NCI-H226 (cell line): ENCODE results near the gene TSFM.

ENCODE experiments used
- DNase-seq: peaks from one replicate; pipeline ENCODE4 v3.0.0-alpha.2; 2015

The TSFM gene

DNA sequence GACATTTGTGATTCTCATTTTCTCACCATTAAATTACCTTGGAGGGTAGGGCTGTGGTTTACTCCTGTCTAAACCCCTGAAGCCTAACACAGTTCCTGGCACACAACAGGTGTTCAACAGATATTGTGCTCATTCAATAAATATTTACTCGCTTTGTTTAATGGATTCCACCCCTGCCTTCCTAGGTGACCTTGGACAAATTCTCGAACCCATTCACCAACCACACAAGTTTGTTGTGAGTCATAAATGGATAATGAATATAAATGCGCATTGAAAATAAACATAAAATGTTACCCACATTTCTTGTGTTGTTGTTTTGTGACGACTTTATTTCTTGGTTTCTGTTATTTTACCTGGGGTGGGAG is 362 bp upstream of the TSFM start:
- DNase-seq = no peak

GRCh38 chr12:57783466-57783801 is 847 bp downstream of the TSFM start:
- no peak for DNase-seq

- DNase-seq = no peak
These were observed 1.3 kb downstream of the TSFM start for GRCh38 chr12:57783861-57784260.

DNA sequence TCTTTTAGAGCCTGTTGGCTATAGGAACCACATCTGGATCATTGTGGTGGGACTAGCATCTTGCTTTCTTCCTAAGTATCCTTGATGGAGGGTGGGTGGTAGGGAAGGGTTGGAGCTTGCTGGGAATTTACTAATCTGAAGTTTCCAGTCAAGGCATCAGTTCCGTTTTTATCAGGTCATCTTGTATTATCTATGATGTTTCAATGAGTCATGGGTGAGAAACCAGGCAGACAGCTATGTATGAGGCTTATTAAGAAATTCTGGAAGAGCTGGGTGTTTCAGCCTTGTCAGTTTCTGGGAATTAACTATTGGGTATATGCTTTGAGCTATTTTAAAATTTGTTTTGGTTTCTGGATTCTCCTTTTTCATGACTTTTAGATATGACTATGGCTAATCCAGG is 11.3 kb downstream of the TSFM start:
- peak; percentile 74 for DNase-seq

DNA sequence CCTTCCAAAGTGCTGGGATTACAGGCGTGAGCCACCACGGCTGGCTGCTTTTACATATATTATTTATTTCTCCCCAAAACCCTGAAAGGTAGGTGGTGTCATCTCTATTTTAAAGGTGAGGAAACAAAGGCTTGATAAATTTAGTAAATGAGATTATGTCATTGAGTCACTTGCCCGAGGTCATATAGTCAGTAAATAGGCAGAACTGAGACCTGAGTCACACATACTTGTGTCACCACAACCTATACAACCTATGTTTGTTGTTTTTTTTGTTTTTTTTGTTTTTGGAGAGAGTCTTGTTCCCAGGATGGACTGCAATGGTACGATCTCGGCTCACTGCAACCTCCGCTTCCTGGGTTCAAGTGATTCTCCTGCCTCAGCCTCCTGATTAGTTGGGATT is 12.8 kb downstream of the TSFM start:
- no peak for DNase-seq

DNA sequence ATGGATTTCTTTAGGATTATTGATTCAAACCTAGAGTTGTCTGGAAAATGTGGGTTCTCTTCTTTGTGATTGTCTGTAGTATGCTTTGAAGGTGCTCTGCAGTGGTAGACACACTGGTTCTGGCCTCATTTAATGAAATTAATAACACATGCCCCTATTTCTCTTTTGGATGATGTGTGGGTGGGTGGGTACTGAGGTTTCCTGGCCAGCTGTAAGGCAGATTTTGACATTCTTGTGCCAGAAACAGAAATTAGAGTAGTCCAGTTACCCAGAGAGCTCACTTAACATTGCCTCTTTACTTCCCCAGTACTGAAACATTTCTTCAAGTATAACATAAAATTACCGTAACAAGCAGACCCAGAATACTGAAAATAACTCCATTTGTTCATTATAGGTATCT is 14.4 kb downstream of the TSFM start:
- no peak for DNase-seq

- no peak for DNase-seq
These were observed 15.3 kb downstream of the TSFM start for GRCh38 chr12:57797933-57798332.

DNA sequence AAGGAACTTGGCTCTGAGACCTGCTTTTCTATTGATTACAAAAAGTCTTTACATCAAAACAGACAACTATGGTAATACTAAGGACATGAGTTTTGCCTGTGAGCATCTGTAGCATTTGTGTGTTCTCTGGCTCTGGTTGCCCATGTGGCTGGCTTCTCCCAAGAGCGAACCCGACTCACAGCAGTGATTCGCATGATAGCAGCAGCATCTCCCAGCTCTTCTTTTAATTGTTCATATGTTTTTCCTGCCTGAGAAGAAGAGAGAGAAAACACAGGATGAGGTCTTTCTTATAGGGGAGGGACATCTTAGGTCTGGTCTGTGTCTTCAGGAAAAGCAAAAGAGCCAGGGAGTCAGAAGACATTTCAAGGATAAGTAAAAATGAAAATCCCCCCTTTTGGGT is 18.4 kb downstream of the TSFM start:
- DNase-seq = no peak

- DNase-seq = no peak
These were observed 20.0 kb downstream of the TSFM start for GRCh38 chr12:57802607-57803006.

DNA sequence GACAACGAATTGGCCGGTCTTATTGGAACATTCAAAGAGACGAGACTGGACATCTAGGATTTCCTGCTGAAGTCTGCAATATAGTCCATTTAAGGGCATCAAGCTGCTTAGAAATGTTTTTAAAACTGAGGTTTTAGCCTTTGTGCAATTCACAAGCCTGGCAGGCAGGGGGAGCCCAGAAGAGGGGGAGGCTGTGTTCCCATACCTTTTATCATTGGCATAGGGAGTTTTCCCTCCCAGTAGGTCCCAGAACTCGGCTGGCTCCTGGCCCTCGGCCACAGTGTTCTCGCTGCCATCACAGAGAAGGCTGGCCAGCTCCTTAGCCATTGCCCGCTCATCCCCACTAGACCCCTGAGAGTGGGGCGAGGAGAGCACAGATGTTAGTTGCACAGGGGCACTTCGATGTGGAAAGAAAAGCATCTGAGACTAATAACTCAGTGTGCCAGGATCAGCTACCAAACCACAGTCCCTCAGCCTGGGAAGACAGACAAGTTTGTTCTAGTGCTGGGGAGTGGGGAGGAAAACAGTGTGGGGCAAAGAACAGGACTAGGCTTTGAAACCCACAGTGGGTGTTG is 20.8 kb downstream of the TSFM start:
- DNase-seq = peak; percentile 48

DNA sequence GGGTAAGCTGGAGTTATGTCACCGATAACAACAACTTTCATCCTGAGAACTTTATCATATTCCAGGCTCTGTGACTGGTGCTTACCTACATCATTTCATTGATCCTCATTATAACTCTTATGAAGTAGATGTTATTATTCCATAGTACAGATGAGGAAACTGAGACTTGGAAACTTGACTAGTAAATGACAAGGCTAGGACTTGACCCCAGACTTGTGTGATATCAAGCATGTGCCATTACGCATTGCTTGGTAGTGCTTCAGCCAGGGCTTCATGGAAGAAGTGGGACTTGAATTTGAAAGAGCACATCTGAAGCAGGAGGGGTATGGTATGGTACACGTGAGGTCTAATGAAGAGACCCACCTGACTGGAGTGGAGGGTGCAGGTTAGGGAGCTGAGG is 24.1 kb downstream of the TSFM start:
- no peak for DNase-seq

GRCh38 chr12:57807285-57807684 is 24.7 kb downstream of the TSFM start:
- DNase-seq = no peak

DNA sequence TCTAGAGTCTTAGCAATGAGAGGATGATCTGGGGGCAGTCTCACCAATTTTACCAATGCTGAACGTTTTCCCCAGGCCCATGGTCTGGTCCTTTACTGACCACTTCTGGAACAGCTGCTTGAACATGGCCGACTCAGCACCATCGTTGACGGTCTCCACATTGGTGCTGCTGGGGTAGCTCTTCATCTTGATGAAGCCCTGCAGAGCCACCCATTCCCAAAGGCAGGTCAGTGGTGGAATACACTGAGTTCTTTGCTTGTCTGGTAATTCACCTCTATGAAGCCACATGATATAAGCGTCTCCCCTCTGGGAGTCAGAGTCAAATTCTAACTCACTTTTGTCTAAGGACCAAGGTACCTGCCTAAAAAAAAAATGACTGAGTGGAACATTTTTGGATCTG is 25.8 kb downstream of the TSFM start:
- no peak for DNase-seq

- DNase-seq = no peak
These were observed 26.8 kb downstream of the TSFM start for GRCh38 chr12:57809425-57809824.

- peak; percentile 80 for DNase-seq
These were observed 27.9 kb downstream of the TSFM start for GRCh38 chr12:57810450-57810849.

DNA sequence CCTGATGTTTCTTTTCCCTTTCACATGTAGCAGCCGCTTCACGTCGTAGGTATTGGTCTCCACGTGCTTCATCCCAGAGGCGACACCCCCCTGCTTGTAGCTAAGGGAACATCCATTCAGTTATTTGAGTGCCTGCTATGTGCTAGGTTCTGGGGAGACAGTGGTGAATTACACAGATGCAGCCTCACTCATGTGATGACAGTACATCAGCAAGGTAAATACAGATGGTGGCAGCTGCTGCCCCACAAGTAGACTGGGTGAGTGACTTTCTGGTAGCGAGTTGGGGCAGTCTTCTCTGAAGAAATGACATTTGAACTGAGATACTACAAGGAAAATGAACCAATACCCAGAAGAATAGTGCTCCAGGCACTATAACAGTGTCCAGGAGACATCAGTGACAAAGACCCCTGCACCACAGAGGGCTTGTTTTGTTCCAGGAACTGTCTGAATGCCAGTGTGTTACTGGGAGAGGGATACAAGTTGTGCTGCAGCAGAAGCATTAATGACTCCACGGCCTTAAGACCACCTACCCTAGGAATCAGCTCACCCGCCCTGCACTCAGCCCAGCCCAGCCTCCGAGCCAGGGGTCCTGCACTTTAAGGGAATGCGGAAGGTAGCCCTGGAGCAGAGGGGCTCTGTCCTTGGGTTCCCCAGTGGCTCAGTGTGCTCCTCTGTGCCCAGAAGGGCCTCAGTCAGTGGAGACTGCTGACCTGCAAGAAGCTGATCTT is 28.6 kb downstream of the TSFM start:
- DNase-seq = no peak

GRCh38 chr12:57813111-57813970 is 30.8 kb downstream of the TSFM start:
- peak; percentile 26 for DNase-seq

DNA sequence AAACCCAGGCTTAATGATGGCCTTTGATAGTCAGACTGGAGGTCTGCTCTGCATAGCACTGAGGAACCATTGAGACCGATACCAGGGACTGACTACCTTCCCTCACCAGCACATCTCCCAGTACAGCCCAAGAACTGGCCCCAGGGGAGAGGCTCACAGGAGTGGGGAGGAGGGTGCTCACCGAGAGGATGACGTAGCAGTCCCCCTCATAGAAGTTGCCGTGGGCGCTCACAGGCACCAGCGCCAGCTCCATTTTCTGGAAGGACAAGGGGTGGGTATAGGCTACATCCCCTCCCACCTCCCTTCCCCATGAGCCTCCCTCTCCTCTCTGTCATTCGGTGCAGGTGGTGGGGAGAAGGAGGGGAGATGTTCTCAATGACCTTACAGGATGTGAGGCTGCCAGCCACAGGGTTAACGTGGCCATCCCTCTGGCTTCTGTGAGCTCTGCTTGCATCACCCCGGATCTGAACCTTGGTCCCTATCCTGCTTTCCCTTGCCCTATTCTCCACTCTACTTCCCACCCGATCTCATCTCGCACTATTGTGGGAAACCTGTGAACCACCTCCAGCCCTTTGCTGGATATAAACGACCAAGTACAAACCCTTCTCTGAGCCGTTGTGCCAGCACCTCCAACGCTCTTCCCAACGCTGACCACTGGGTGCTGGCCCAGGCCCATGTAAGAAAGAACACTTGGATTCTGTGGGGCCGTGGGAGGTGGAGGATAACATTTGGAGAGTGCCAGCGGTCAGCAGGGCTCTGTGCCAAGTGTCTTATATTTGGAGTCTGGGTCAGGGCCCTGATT is 31.6 kb downstream of the TSFM start:
- peak; percentile 26 for DNase-seq

DNA sequence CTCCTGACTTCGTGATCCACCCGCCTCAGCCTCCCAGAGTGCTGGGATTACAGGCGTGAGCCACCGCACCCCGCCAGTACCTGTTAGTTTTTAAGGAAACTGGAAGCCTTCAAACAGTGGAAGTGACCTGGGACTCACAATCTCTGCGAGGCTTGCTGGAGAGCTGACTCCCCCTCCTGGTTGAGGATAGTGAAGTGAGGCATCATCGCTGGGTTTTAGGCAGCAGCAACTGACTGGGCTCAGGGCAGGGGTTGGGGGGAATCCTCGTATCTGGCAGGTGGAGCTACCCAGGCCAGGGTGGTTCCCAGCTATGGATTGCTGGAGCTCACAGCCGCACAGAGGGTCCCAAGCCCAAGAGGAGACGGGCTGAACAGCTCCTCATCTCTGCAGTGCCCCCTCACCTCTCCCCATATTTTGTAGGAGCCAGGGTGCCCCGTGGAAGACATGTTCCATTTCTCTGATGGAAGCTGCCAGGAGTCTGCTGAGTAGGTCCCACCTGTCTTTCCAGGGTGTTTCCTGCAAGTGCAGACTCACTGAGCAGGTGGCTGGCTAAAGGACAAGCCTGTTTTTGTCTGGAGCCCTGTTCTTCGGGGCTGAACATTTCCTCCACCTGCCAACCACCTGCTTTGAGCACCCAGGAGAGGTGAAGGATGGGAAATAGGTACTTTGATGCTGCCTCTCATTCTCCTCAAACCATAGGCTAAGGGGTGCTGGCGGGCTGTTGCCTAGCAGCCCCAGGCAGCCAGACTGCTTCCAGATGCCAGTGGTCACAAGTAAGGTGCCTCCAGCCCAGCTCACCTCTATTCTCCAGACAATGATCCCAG is 32.8 kb downstream of the TSFM start:
- no peak for DNase-seq

GRCh38 chr12:57816001-57816854 is 33.6 kb downstream of the TSFM start:
- no peak for DNase-seq

- DNase-seq = no peak
These were observed 34.2 kb downstream of the TSFM start for GRCh38 chr12:57816855-57817151.
